Measurements from ENCODE around the gene PRIM2. TPM values are rescaled to one million over a fixed set of nuclear protein-coding genes. Genes with fewer than 3 reads are reported as not detected.

Gene PRIM2
- polyA plus RNA-seq, 1 donor (not counting 4 experiments of a cell fraction or from before 2014, with no cell fraction given) = 12.8 TPM

GRCh38 chr6:57313009-57313408 is 4.4 kb upstream of the PRIM2 start:
- H3K4me1 ChIP-seq (ENCODE audit: control insufficient read depth, extremely low read depth, insufficient read depth, low read length) = peaks cover 21% of the 10 kb centered on the region
- peaks cover 5% of the 10 kb centered on the region for H3K79me2 ChIP-seq (ENCODE audit: control insufficient read depth, insufficient read depth, low read length)
- no peaks in the 10 kb centered on the region for H3K36me3 ChIP-seq (ENCODE audit: control insufficient read depth in 2 of 2, extremely low read depth in 1 of 2, insufficient read depth in 2 of 2, low read length in 2 of 2)
- peak overlapping the region; percentile 47 for H3K27ac ChIP-seq (ENCODE audit: control insufficient read depth, insufficient read depth, low read length)
- H4K20me1 ChIP-seq (ENCODE audit: control insufficient read depth, extremely low read depth, insufficient read depth, low read length) = no peaks in the 10 kb centered on the region
- DNase-seq (ENCODE audit: low read depth, low spot score) (no peak), FAIRE-seq (no peak)
- no peak overlapping the region for H3K4me3 ChIP-seq (ENCODE audit: control insufficient read depth in 2 of 3, extremely low read depth in 1 of 3, insufficient read depth in 2 of 3, low read depth in 1 of 3, low read length in 3 of 3)
- H3K4me2 ChIP-seq (ENCODE audit: control insufficient read depth, extremely low read depth, insufficient read depth, low read depth, low read length) = peak overlapping the region; percentile 28
- no peak for TF ChIP-seq EZH2 (IDR thresholded peaks at IDR 0.05; ENCODE audit: low read length)
- no peak for TF ChIP-seq CTCF (optimal IDR thresholded peaks at IDR 0.05 in 1 of 3, IDR thresholded peaks at IDR 0.05 in 1 of 3, conservative IDR thresholded peaks at IDR 0.05 in 1 of 3; ENCODE audit: extremely low read depth in 1 of 3, insufficient read depth in 2 of 3, low read length in 3 of 3)
- no peaks in the 10 kb centered on the region for H3K9me1 ChIP-seq (ENCODE audit: control insufficient read depth, extremely low read depth, insufficient read depth, low read length)
- dilution Hi-C loops (cut with MboI; ENCODE audit: extremely low pct_ligation_motif_present, low sequenced_read_pairs) = no loop called here
- no peaks in the 10 kb centered on the region for H3K9me3 ChIP-seq (ENCODE audit: control insufficient read depth, low read depth, low read length)
- H3K9ac ChIP-seq (ENCODE audit: control insufficient read depth, extremely low read depth, insufficient read depth, low read length) = no peak overlapping the region
- no peaks in the 10 kb centered on the region for H3K27me3 ChIP-seq (ENCODE audit: control insufficient read depth, extremely low read depth, insufficient read depth, low read length)
- H2AFZ ChIP-seq (ENCODE audit: control insufficient read depth, low read length) = peak overlapping the region; percentile 76

- H3K4me3 ChIP-seq (ENCODE audit: control insufficient read depth in 2 of 3, extremely low read depth in 1 of 3, insufficient read depth in 2 of 3, low read depth in 1 of 3, low read length in 3 of 3) = no peak overlapping the region
- no peaks in the 10 kb centered on the region for H3K27me3 ChIP-seq (ENCODE audit: control insufficient read depth, extremely low read depth, insufficient read depth, low read length)
- DNase-seq (ENCODE audit: low read depth, low spot score) (peak; percentile 94), FAIRE-seq (peak; percentile 94)
- peak overlapping the region; percentile 28 for H3K4me2 ChIP-seq (ENCODE audit: control insufficient read depth, extremely low read depth, insufficient read depth, low read depth, low read length)
- H3K9me3 ChIP-seq (ENCODE audit: control insufficient read depth, low read depth, low read length) = no peaks in the 10 kb centered on the region
- H3K36me3 ChIP-seq (ENCODE audit: control insufficient read depth in 2 of 2, extremely low read depth in 1 of 2, insufficient read depth in 2 of 2, low read length in 2 of 2) = no peaks in the 10 kb centered on the region
- peak overlapping the region; percentile 47 for H3K27ac ChIP-seq (ENCODE audit: control insufficient read depth, insufficient read depth, low read length)
- H3K4me1 ChIP-seq (ENCODE audit: control insufficient read depth, extremely low read depth, insufficient read depth, low read length) = peaks cover 29% of the 10 kb centered on the region
- H2AFZ ChIP-seq (ENCODE audit: control insufficient read depth, low read length) = peak overlapping the region; percentile 76
- dilution Hi-C loops (cut with MboI; ENCODE audit: extremely low pct_ligation_motif_present, low sequenced_read_pairs) = no loop called here
- no peaks in the 10 kb centered on the region for H3K9me1 ChIP-seq (ENCODE audit: control insufficient read depth, extremely low read depth, insufficient read depth, low read length)
- TF ChIP-seq EZH2 (IDR thresholded peaks at IDR 0.05; ENCODE audit: low read length) = no peak
- no peak for TF ChIP-seq CTCF (optimal IDR thresholded peaks at IDR 0.05 in 1 of 3, IDR thresholded peaks at IDR 0.05 in 1 of 3, conservative IDR thresholded peaks at IDR 0.05 in 1 of 3; ENCODE audit: extremely low read depth in 1 of 3, insufficient read depth in 2 of 3, low read length in 3 of 3)
- H3K9ac ChIP-seq (ENCODE audit: control insufficient read depth, extremely low read depth, insufficient read depth, low read length) = peak overlapping the region; percentile 0
- H3K79me2 ChIP-seq (ENCODE audit: control insufficient read depth, insufficient read depth, low read length) = peaks cover 9% of the 10 kb centered on the region
- H4K20me1 ChIP-seq (ENCODE audit: control insufficient read depth, extremely low read depth, insufficient read depth, low read length) = no peaks in the 10 kb centered on the region
Measured at GRCh38 chr6:57313711-57314471, 3.5 kb upstream of the PRIM2 start.

All from keratinocyte (primary cell).